Body of pancreas (tissue), 4 donors: ENCODE results near the gene CEP72. TPM values are rescaled to one million over a fixed set of nuclear protein-coding genes. Genes with fewer than 3 reads are reported as not detected.

Experiments
- ATAC-seq: fragments of 150-250 bp; one replicate; pipeline ENCODE4 v1.9.1; 2016
- DNase-seq, 4 donors: peaks; one replicate each; pipeline ENCODE4 v3.0.0-alpha.2; 2019
- H3K27ac ChIP-seq, 4 donors: fragments of 200-600 bp; sonication (generic); 1 replicate in 3 of 4; 2 replicates in 1 of 4; pipeline versions ENCODE4 v1.5.1 to v1.6.1; 2016 to 2019; ENCODE audit warnings: mild to moderate bottlenecking in 1 of 4, mixed read lengths in 1 of 4, moderate library complexity in 1 of 4
- H3K27me3 ChIP-seq, 2 donors: fragments of 200-600 bp; sonication (generic); one replicate each; pipeline ENCODE4 v1.6.0; 2016; ENCODE audit warnings: mild to moderate bottlenecking in 1 of 2
- H3K36me3 ChIP-seq, 2 donors: fragments of 200-600 bp; sonication (generic); replicated peaks in 1 of 2; 2 replicates each; pipeline ENCODE4 v1.5.1; 2016; ENCODE audit warnings: low read depth in 2 of 2; ENCODE audit not compliant: insufficient read depth in 1 of 2
- H3K4me1 ChIP-seq: fragments of 200-600 bp; sonication (generic); one replicate; pipeline ENCODE4 v1.6.0; 2016
- H3K4me3 ChIP-seq, 2 donors: fragments of 200-600 bp; sonication (generic); 1 replicate in 1 of 2; 2 replicates in 1 of 2; pipeline ENCODE4 v1.5.1; 2016 to 2019
- H3K9me3 ChIP-seq, 3 donors: fragments of 200-600 bp; sonication (generic); 1 replicate in 2 of 3; 2 replicates in 1 of 3; pipeline ENCODE4 v1.5.1; 2016
- POLR2A ChIP-seq, 3 donors: fragments of 450-650 bp; IDR thresholded peaks; one replicate each; pipeline ENCODE4 v1.6.1; 2016; ENCODE audit warnings: antibody characterized with exemption in 3 of 3, mild to moderate bottlenecking in 2 of 3
- WGBS, 2 donors: methylation state at CpG; one replicate each; pipeline ENCODE4 v1.1.5; 2017; 5-methylcytosine and 5-hydroxymethylcytosine counted together
- intact Hi-C: fragments of 100-400 bp; cut with DNase I; formaldehyde crosslinking; loops from one replicate; pipeline ENCODE4 v1.15.1; 2023
- total RNA-seq, 2 donors: library from RNA; depleted of rRNA; stranded (reverse); fragments of >200 nt; gene quantifications; one replicate each; pipeline ENCODE4 v1.1.0, GENCODE V29; 2016
- TF ChIP-seq, protein P1 (sequence below), 7 experiments: fragments of 450-650 bp in 4 of 7; fragments of 200-600 bp in 3 of 7; sonication (generic) in 3 of 7; IDR thresholded peaks; one replicate each; pipeline ENCODE4 v1.5.1; 2016 to 2019; ENCODE audit warnings: antibody characterized with exemption in 7 of 7

Gene CEP72
- total RNA-seq, 2 donors from 2014 or later = 1.3 to 7.8 TPM

- Histone ChIP-seq H3K4me3 (no peak overlapping the region), H3K4me1 (peaks cover 29% of the 10 kb centered on the region), H3K27ac (no peak overlapping the region), H3K27me3 (no peaks in the 10 kb centered on the region), H3K36me3 (no peaks in the 10 kb centered on the region), H3K9me3 (no peaks in the 10 kb centered on the region)
- 61 to 70% methylated on average over 7 to 33 of the region's 33 CpGs for WGBS, 2 donors
- intact Hi-C loops = no loop called here
- peak in 2 of 4 donors; percentile 5 to 11 for DNase-seq
- ATAC-seq = no peak
- no peak for TF ChIP-seq POLR2A (IDR thresholded peaks at IDR 0.05)
- TF ChIP-seq, protein P1, sequence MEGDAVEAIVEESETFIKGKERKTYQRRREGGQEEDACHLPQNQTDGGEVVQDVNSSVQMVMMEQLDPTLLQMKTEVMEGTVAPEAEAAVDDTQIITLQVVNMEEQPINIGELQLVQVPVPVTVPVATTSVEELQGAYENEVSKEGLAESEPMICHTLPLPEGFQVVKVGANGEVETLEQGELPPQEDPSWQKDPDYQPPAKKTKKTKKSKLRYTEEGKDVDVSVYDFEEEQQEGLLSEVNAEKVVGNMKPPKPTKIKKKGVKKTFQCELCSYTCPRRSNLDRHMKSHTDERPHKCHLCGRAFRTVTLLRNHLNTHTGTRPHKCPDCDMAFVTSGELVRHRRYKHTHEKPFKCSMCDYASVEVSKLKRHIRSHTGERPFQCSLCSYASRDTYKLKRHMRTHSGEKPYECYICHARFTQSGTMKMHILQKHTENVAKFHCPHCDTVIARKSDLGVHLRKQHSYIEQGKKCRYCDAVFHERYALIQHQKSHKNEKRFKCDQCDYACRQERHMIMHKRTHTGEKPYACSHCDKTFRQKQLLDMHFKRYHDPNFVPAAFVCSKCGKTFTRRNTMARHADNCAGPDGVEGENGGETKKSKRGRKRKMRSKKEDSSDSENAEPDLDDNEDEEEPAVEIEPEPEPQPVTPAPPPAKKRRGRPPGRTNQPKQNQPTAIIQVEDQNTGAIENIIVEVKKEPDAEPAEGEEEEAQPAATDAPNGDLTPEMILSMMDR (IDR thresholded peaks at IDR 0.05) = no peak
These were observed 58.5 kb downstream of the CEP72 start for GRCh38 chr5:670396-671270.

GRCh38 chr5:671459-672328 is 59.6 kb downstream of the CEP72 start:
- 26 to 27% methylated on average over 2 to 26 of the region's 27 CpGs for WGBS, 2 donors
- intact Hi-C loops = loop anchor here (2.0 kb wide), 1 partner anchor 229 kb away; no protein-coding TSS in a partner anchor
- H3K9me3 ChIP-seq = no peaks in the 10 kb centered on the region
- DNase-seq (peak; percentile 70 to 81 (median 76)), ATAC-seq (peak; percentile 80)
- H3K27me3 ChIP-seq = no peaks in the 10 kb centered on the region
- H3K27ac ChIP-seq = peak overlapping the region in 1 of 4 donors; percentile 6
- no peaks in the 10 kb centered on the region for H3K36me3 ChIP-seq
- TF ChIP-seq POLR2A (IDR thresholded peaks at IDR 0.05) = no peak
- TF ChIP-seq, protein P1 (IDR thresholded peaks at IDR 0.05) = peak; percentile 88 to 97 (median 91)
- peaks cover 29% of the 10 kb centered on the region for H3K4me1 ChIP-seq
- H3K4me3 ChIP-seq = no peak overlapping the region

GRCh38 chr5:672329-673160 is 60.4 kb downstream of the CEP72 start:
- ATAC-seq = peak; percentile 57

More at GRCh38 chr5:672329-673160, 60.4 kb downstream of the CEP72 start:
- TF ChIP-seq POLR2A (IDR thresholded peaks at IDR 0.05) = no peak
- TF ChIP-seq, protein P1 (IDR thresholded peaks at IDR 0.05) = no peak
- WGBS, 2 donors = 13 to 24% methylated on average over 17 to 27 of the region's 27 CpGs
- H3K9me3 ChIP-seq = no peaks in the 10 kb centered on the region
- peak; percentile 70 to 86 (median 75) for DNase-seq
- peaks cover 29% of the 10 kb centered on the region for H3K4me1 ChIP-seq
- peak overlapping the region in 1 of 4 donors; percentile 6 for H3K27ac ChIP-seq
- H3K36me3 ChIP-seq = no peaks in the 10 kb centered on the region
- H3K4me3 ChIP-seq = no peak overlapping the region
- intact Hi-C loops = loop anchor here (2.0 kb wide), 1 partner anchor 228 kb away; no protein-coding TSS in a partner anchor
- H3K27me3 ChIP-seq = no peaks in the 10 kb centered on the region
